Activated naive CD4-positive, alpha-beta T cell treated with anti-CD3 and anti-CD28 coated beads, Interleukin-2, amount 50 U/mL, for 72 hours (primary cell): ENCODE results near the gene CCDC18. TPM values are rescaled to one million over a fixed set of nuclear protein-coding genes. Genes with fewer than 3 reads are reported as not detected.
A peak's percentile ranks its signal among the peaks of the same experiment; 100 is the strongest.
"Not testable (repeated sequence)": the region's sequence is repeated elsewhere in the genome, so short reads cannot be mapped to it uniquely, and the experiment has no call there.

Source experiments
- ATAC-seq, 2 donors: fragments of 150-1000 bp; cut with Tn5 transposase; 2 replicates each; pipeline ENCODE4 v1.10.0; 2021; ENCODE audit warnings: mild to moderate bottlenecking in 2 of 2, moderate library complexity in 2 of 2
- DNase-seq, 2 donors: peaks; one replicate each; pipeline ENCODE4 v3.0.0; 2021 to 2022; ENCODE audit warnings: low spot score in 2 of 2
- H3K27ac Mint-ChIP-seq, 2 donors: one replicate each; pipeline ENCODE4 v1.8.0; 2022; ENCODE audit warnings: mild to moderate bottlenecking in 2 of 2, mixed read lengths in 2 of 2
- H3K36me3 Mint-ChIP-seq, 2 donors: one replicate each; pipeline ENCODE4 v1.8.0; 2022; ENCODE audit warnings: mixed read lengths in 2 of 2
- H3K9me3 Mint-ChIP-seq, 2 donors: one replicate each; pipeline ENCODE4 v1.8.0; 2022; ENCODE audit warnings: mixed read lengths in 2 of 2
- total RNA-seq, 2 donors: library from RNA; stranded (reverse); gene quantifications; one replicate each; pipeline ENCODE4 v1.2.3, GENCODE V29; 2022

CCDC18 gene
- total RNA-seq, 2 donors from 2014 or later, result 9.6 to 22.6 TPM

DNA sequence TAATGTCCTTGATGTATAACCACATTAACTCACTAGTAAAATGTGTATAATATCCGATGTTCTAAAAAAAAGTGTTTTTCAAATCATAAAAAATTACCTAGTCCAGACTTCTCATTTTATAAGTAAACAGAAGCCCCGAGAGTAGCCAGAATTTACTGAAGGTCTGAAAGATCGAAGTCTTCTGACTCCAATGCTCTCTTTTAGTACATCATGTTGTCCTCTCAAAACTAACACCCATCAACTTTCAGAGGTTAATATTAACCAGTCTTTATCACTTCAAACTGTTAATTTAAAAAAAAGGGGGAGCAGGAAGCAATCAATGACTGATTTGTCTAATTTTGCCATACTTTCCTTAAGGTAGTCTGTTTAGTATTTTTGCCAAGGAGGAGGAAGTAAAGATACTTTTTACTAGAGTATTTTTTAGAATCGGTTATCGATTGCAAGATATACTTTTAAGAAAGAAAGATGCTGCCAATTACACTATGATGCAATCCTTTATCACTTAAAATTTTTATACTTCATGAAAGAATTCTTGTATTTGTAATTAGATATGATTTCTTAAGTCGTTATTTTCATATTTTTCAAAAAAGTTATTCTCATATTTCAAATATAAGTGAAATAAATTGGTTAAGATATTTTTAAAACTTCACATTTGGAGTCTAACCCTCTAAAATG is 25.5 kb downstream of the CCDC18 start:
- ATAC-seq (no peak), DNase-seq (no peak)
- Mint-ChIP-seq H3K36me3 (no peaks in the 10 kb centered on the region), H3K27ac (no peak overlapping the region), H3K9me3 (no peaks in the 10 kb centered on the region)

DNA sequence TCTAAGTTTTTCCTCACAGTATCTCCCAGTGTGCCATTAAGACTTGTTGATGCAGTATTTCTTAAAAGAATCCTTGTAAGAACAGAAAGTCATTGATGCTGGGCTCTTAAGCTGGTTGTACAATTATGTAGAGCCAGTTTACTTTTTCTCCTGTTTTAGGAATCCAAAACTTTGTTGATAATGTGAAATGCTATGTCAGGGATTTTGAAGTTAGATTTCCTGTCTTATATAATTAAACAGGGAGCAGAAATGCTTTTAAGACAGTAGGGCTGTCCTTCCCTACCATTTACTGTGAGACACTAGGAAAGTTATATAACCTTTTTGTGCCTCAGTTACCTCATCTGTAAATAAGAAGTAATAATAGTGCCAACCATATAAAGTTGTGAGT is 26.0 kb downstream of the CCDC18 start:
- H3K9me3 Mint-ChIP-seq, result no peaks in the 10 kb centered on the region
- DNase-seq (no peak), ATAC-seq (no peak)
- H3K27ac Mint-ChIP-seq, result no peak overlapping the region
- no peaks in the 10 kb centered on the region for H3K36me3 Mint-ChIP-seq

DNA sequence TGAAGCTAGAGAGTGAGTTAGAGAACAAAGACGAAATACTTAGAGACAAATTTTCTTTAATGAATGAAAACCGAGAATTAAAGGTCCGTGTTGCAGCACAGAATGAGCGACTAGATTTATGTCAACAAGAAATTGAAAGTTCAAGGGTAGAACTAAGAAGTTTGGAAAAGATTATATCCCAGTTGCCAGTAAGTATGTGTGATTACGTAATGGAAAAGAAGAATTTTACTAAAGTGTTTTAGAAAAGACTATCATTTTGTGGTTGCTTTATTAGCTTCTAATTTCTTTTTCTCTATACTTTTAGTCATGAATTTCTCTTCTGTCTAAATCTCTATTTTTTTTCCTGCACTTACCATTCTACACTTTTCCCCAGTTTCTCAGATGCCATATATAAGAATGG is 26.7 kb downstream of the CCDC18 start:
- Mint-ChIP-seq H3K27ac (no peak overlapping the region), H3K9me3 (no peaks in the 10 kb centered on the region), H3K36me3 (no peaks in the 10 kb centered on the region)
- DNase-seq, result no peak
- no peak for ATAC-seq

- Mint-ChIP-seq H3K36me3 (peaks cover 0 to 33% of the 10 kb centered on the region in 2 donors), H3K27ac (no peak overlapping the region), H3K9me3 (no peaks in the 10 kb centered on the region)
- no peak for DNase-seq
- ATAC-seq, result no peak
Measured at GRCh38 chr1:93215322-93215721, 34.8 kb downstream of the CCDC18 start.

DNA sequence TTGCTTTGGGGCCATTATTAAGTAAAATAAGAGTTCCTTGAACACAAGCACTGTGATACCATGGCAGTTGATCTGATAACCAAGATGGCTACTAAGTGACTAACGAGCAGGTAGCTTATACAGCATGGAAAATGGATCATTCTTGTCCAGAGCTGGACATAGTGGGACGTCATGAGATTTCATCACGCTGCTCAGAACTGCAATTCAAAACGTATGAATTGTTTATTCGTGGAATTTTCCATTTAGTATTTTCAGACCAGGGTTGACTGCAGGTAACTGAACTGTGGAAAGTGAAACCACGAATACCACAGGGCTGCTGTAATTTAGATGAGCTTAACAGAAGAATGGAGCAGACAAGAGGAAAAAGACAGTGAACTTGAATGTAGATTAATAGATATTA is 38.9 kb downstream of the CCDC18 start:
- ATAC-seq, result peak; percentile 72 to 76
- Mint-ChIP-seq H3K9me3 (peaks cover 0 to 4% of the 10 kb centered on the region in 2 donors), H3K36me3 (peaks cover 6 to 49% of the 10 kb centered on the region in 2 donors), H3K27ac (peak overlapping the region; percentile 34 to 80)
- DNase-seq, result peak in 1 of 2 donors; percentile 4

GRCh38 chr1:93220716-93221115 is 40.2 kb downstream of the CCDC18 start:
- H3K27ac Mint-ChIP-seq, DNase-seq, H3K9me3 Mint-ChIP-seq, ATAC-seq: not testable (repeated sequence)
- peaks cover 6 to 53% of the 10 kb centered on the region in 2 donors for H3K36me3 Mint-ChIP-seq

GRCh38 chr1:93221913-93222312 is 41.4 kb downstream of the CCDC18 start:
- Mint-ChIP-seq H3K36me3 (peaks cover 6 to 53% of the 10 kb centered on the region in 2 donors), H3K9me3 (peaks cover 0 to 4% of the 10 kb centered on the region in 2 donors), H3K27ac (no peak overlapping the region)
- ATAC-seq (no peak), DNase-seq (no peak)

DNA sequence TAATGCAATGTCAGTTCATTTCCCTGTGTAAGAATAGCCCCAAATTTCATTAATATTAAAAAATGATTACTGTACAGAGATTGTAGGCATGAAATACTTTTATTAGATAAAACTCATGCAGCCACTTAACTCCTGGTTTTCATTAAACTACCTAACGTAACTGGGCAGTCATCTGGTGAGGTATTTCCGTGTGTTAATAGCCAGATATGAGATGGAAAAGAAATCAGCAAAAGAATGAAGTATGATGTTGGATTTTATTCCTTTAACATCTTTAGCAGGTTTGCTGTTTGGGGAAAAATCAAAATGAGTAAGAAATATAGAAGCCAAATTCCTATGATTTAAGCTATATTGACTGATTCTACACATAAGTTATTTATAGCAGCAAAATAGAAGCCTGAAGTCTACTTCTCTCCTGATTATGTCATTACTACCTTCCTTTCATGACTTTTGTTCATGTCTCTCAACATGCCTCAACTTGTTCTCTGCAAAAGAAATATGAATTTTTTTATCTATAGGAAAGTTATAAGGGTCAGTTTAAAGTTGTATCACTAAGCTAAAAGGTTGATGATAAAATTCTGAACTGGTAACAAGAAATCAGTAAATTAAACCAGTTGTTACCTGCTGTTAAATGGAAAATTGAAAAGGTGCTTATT is 42.6 kb downstream of the CCDC18 start:
- H3K36me3 Mint-ChIP-seq, result peaks cover 6 to 42% of the 10 kb centered on the region in 2 donors
- ATAC-seq, result no peak
- no peak for DNase-seq
- H3K9me3 Mint-ChIP-seq, result peaks cover 0 to 4% of the 10 kb centered on the region in 2 donors
- no peak overlapping the region for H3K27ac Mint-ChIP-seq

DNA sequence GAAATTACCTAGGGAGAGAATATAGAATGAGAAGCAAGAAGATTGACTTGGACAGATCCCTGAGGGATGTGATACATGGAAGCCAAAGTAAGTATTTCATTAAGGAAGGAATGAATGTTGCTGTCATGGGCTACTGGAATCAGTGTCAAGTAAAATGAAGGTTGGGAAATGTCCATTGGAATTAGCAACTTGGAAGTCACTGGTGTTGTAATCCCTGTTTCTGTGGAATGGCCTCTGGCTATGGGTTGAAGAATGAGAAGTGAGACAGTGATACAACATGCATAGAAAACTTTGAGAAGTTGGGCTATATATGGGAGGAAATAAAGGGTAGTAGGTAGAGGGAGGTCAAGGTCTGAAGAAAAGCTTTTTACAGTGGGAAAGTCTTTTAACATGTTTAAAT is 54.7 kb downstream of the CCDC18 start:
- no peak for ATAC-seq
- H3K36me3 Mint-ChIP-seq, result peaks cover 10 to 46% of the 10 kb centered on the region in 2 donors
- H3K27ac Mint-ChIP-seq, result no peak overlapping the region

GRCh38 chr1:93237021-93237420 is 56.5 kb downstream of the CCDC18 start:
- H3K9me3 Mint-ChIP-seq, result peaks cover 2 to 5% of the 10 kb centered on the region in 2 donors
- DNase-seq (no peak), ATAC-seq (no peak)
- H3K27ac Mint-ChIP-seq, result no peak overlapping the region
- peaks cover 19 to 50% of the 10 kb centered on the region in 2 donors for H3K36me3 Mint-ChIP-seq

More for the DNA sequence above, 54.7 kb downstream of the CCDC18 start:
- no peak for DNase-seq
- H3K9me3 Mint-ChIP-seq, result no peaks in the 10 kb centered on the region

GRCh38 chr1:93238425-93238824 is 57.9 kb downstream of the CCDC18 start:
- DNase-seq (no peak), ATAC-seq (no peak)
- peaks cover 33 to 60% of the 10 kb centered on the region in 2 donors for H3K36me3 Mint-ChIP-seq
- H3K9me3 Mint-ChIP-seq, result peaks cover 9 to 14% of the 10 kb centered on the region in 2 donors
- no peak overlapping the region for H3K27ac Mint-ChIP-seq

DNA sequence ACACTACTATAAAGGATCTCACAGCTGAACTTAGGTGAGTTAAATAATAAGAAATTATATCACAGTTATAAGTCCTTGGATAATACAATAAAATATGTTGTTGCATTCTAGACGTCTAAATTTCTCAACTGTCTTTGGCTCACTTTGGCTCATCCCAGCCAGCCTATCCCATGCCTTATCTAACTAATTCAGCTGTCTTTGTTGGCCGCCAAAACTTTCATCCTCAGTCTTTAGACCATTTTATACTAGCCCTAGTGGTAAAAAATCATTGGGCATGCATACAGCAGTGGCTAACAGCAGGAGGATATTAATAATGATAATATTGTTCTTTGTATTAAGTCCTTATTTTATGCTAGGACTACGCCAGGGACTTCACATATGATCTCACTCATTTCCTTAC is 59.3 kb downstream of the CCDC18 start:
- Mint-ChIP-seq H3K27ac (no peak overlapping the region), H3K36me3 (peaks cover 43 to 57% of the 10 kb centered on the region in 2 donors), H3K9me3 (peaks cover 18 to 24% of the 10 kb centered on the region in 2 donors)
- DNase-seq (no peak), ATAC-seq (no peak)

DNA sequence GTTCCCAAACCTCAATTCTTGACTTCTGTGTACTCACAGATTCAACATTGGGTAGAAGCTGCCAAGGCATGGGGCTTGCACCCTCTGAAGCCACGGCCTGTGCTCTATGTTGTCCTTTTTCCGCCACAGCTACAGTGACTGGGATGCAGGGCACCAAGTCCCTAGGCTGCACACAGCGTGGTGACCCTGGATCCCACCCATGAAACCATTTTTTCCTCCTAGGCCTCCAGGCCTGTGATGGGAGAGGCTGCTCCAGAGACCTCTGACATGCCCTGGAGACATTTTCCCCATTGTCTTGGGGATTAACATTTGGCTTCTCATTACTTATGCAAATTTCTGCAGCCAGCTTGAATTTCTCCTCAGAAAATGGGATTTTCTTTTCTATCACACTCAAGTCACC is 62.7 kb downstream of the CCDC18 start:
- not testable (repeated sequence) for H3K27ac Mint-ChIP-seq, ATAC-seq, DNase-seq
- peaks cover 41 to 57% of the 10 kb centered on the region in 2 donors for H3K36me3 Mint-ChIP-seq
- peaks cover 18 to 24% of the 10 kb centered on the region in 2 donors for H3K9me3 Mint-ChIP-seq

DNA sequence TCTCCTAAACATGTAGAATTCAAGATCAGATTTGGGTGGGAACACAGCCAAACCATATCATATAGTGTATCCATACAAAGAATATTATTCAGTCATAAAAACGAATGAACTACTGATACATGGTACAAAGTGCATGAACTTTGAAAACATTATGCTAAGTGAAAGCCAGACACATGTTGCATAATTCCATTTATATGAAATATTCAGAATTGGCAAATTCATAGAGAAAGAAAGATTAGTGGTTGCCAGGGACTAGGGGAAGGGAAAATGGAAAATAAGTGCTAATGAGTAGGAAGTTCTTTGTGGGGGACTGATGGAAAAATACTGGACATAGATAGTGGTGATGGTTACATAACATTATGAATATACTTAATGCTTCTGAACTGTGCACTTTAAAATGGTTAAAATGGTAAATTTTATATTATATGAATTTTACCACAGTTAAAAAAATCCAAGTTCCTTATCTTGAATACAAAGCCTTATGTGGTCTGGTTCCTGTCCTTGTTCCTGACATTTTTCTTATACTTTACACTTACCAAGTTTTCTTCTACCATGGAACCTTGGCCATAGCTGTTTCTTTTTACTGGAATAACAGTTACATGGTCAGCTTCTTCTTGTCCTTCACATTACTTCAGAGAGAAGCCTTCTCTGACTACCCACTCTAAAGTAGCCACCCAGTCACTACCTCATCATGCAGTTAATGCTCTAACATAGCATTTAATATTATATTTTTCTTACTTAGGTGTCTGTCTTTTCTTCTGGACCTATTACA is 64.0 kb downstream of the CCDC18 start:
- DNase-seq (no peak), ATAC-seq (no peak)
- Mint-ChIP-seq H3K27ac (no peak overlapping the region), H3K9me3 (peaks cover 18 to 24% of the 10 kb centered on the region in 2 donors), H3K36me3 (peaks cover 45 to 62% of the 10 kb centered on the region in 2 donors)

- no peak overlapping the region for H3K27ac Mint-ChIP-seq
- H3K36me3 Mint-ChIP-seq, result peaks cover 26 to 45% of the 10 kb centered on the region in 2 donors
- ATAC-seq (no peak), DNase-seq (no peak)
- H3K9me3 Mint-ChIP-seq, result peaks cover 6 to 8% of the 10 kb centered on the region in 2 donors
Measured at GRCh38 chr1:93251966-93252365, 71.4 kb downstream of the CCDC18 start.

DNA sequence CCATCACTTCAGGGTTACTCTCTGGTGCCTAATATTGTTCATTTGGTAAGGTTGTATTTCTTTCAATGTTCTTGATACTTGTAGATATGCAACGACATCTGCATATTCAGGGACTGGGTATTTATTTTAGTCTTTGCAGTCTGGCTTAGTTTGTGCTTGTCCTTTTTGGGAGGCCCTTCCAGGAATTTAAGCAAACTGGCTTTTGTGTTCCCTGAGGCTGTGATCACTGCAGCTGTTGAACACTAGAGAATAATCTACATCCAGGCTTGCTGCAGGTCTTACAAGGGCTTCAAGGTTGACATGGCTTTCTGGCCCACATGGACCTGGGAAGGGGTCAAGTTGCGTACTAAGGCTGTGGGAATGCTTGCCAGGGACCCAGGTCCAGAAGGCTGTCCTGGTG is 72.1 kb downstream of the CCDC18 start:
- ATAC-seq (no peak), DNase-seq (no peak)
- peaks cover 6 to 8% of the 10 kb centered on the region in 2 donors for H3K9me3 Mint-ChIP-seq
- no peak overlapping the region for H3K27ac Mint-ChIP-seq
- peaks cover 22 to 45% of the 10 kb centered on the region in 2 donors for H3K36me3 Mint-ChIP-seq

GRCh38 chr1:93253516-93253915 is 73.0 kb downstream of the CCDC18 start:
- DNase-seq, result no peak
- no peak for ATAC-seq
- Mint-ChIP-seq H3K36me3 (peaks cover 22 to 42% of the 10 kb centered on the region in 2 donors), H3K27ac (no peak overlapping the region), H3K9me3 (peaks cover 6 to 8% of the 10 kb centered on the region in 2 donors)
